IMR-90 (cell line): ENCODE measurements around the gene CXCR3. TPM values are rescaled to one million over a fixed set of nuclear protein-coding genes. Genes with fewer than 3 reads are reported as not detected.

Source experiments
- ATAC-seq: fragments of 200-7000 bp; cut with Tn5 transposase; 2 replicates; pipeline ENCODE4 v1.9.1; 2020; ENCODE audit warnings: low read depth, mild to moderate bottlenecking, moderate library complexity
- BruUV-seq: library from RNA; stranded (reverse); fragments of 400-500 nt; replicated peaks from 2 replicates; lab custom pipeline; 2021; lab: Mats Ljungman, UMichigan
- CTCF ChIA-PET: fragments of 300-600 bp; formaldehyde crosslinking; extraction: SDS; loops from one replicate; lab custom pipeline; 2021; ENCODE audit warnings: antibody characterized with exemption; lab: Yijun Ruan, JAX
- POLR2A ChIA-PET: fragments of 300-600 bp; sonication (Branson Sonifier 250); formaldehyde crosslinking; loops from one replicate; lab custom pipeline; 2022; ENCODE audit warnings: antibody characterized with exemption; ENCODE audit not compliant: unreplicated experiment; lab: Charles Lee
- DNase-seq: peaks from one replicate; pipeline ENCODE4 v3.0.0; 2013
- H2AFZ ChIP-seq: replicated peaks from 2 replicates; pipeline ENCODE3; 2013; ENCODE audit warnings: low read length, mild to moderate bottlenecking; ENCODE audit not compliant: poor library complexity
- H2AK5ac ChIP-seq: 2 replicates; pipeline ENCODE4 v1.6.1; 2013; ENCODE audit warnings: low read depth, low read length, inconsistent platforms
- H2AK9ac ChIP-seq: replicated peaks from 2 replicates; pipeline ENCODE3; 2013; ENCODE audit warnings: mild to moderate bottlenecking, low read depth, low read length, moderate library complexity; ENCODE audit not compliant: poor library complexity
- H2BK120ac ChIP-seq: 2 replicates; pipeline ENCODE4 v1.6.1; 2013; ENCODE audit warnings: low read depth, low read length, inconsistent platforms
- H2BK15ac ChIP-seq: 3 replicates; pipeline ENCODE4 v1.6.1; 2013; ENCODE audit warnings: low read depth, low read length, inconsistent platforms
- H2BK20ac ChIP-seq: 2 replicates; pipeline ENCODE4 v1.6.1; 2013; ENCODE audit warnings: low read depth, mild to moderate bottlenecking, inconsistent platforms, low read length, moderate library complexity
- H2BK5ac ChIP-seq: 2 replicates; pipeline ENCODE4 v1.6.1; 2013; ENCODE audit warnings: mild to moderate bottlenecking, low read depth, low read length, inconsistent platforms; ENCODE audit not compliant: poor library complexity, severe bottlenecking
- H3K14ac ChIP-seq: replicated peaks from 2 replicates; pipeline ENCODE4 v1.6.1; 2013; ENCODE audit warnings: low read depth, low read length, inconsistent platforms
- H3K18ac ChIP-seq: 2 replicates; pipeline ENCODE4 v1.6.1; 2013; ENCODE audit warnings: low read depth, low read length, control low read depth
- H3K23ac ChIP-seq: 2 replicates; pipeline ENCODE4 v1.6.1; 2013; ENCODE audit warnings: low read depth, low read length, inconsistent platforms
- H3K27ac ChIP-seq: 2 replicates; pipeline ENCODE4 v1.5.1; 2013; ENCODE audit warnings: mild to moderate bottlenecking, control low read depth, low read length; ENCODE audit not compliant: insufficient read depth
- H3K27me3 ChIP-seq: 2 replicates; pipeline ENCODE4 v1.6.1; 2013; ENCODE audit warnings: low read length; ENCODE audit not compliant: control insufficient read depth, insufficient read depth
- H3K36me3 ChIP-seq: 2 replicates; pipeline ENCODE4 v1.6.1; 2013; ENCODE audit warnings: low read length, mixed read lengths; ENCODE audit not compliant: control insufficient read depth, insufficient read depth
- H3K4ac ChIP-seq: 2 replicates; pipeline ENCODE4 v1.6.1; 2013; ENCODE audit warnings: low read depth, low read length, inconsistent platforms
- H3K4me1 ChIP-seq: 2 replicates; pipeline ENCODE4 v1.6.1; 2013; ENCODE audit warnings: low read length, mixed read lengths; ENCODE audit not compliant: control insufficient read depth, insufficient read depth
- H3K4me2 ChIP-seq: 2 replicates; pipeline ENCODE4 v1.6.1; 2013; ENCODE audit warnings: low read depth, mild to moderate bottlenecking, control low read depth, low read length, moderate library complexity
- H3K4me3 ChIP-seq: 2 replicates; pipeline ENCODE4 v1.5.1; 2013; ENCODE audit warnings: low read depth, mild to moderate bottlenecking, control low read depth, low read length, moderate library complexity; ENCODE audit not compliant: insufficient read depth
- H3K56ac ChIP-seq: 2 replicates; pipeline ENCODE4 v1.6.1; 2013; ENCODE audit warnings: low read length, inconsistent platforms; ENCODE audit not compliant: insufficient read depth; ENCODE audit errors: extremely low read depth
- H3K79me1 ChIP-seq, 2 experiments: 2 replicates each; pipeline ENCODE4 v1.6.1; 2013; ENCODE audit warnings: low read length in 2 of 2, inconsistent platforms in 1 of 2, low read depth in 1 of 2
- H3K9ac ChIP-seq: 2 replicates; pipeline ENCODE4 v1.6.1; 2013; ENCODE audit warnings: low read depth, low read length, control low read depth
- H3K9me1 ChIP-seq: 2 replicates; pipeline ENCODE4 v1.6.1; 2013; ENCODE audit warnings: low read length, inconsistent platforms; ENCODE audit not compliant: insufficient read depth
- H3K9me3 ChIP-seq: 2 replicates; pipeline ENCODE4 v1.6.1; 2013; ENCODE audit warnings: low read length; ENCODE audit not compliant: control insufficient read depth, insufficient read depth
- H4K20me1 ChIP-seq: 2 replicates; pipeline ENCODE4 v1.6.1; 2013; ENCODE audit warnings: low read length, inconsistent platforms; ENCODE audit not compliant: insufficient read depth
- H4K5ac ChIP-seq: 2 replicates; pipeline ENCODE4 v1.6.1; 2013; ENCODE audit warnings: mild to moderate bottlenecking, low read depth, low read length, control low read depth
- H4K8ac ChIP-seq, 2 experiments: 2 replicates each; pipeline ENCODE4 v1.6.1; 2013; ENCODE audit warnings: low read depth in 2 of 2, low read length in 2 of 2, control low read depth in 1 of 2, inconsistent platforms in 1 of 2
- H4K91ac ChIP-seq: 2 replicates; pipeline ENCODE4 v1.6.1; 2013; ENCODE audit warnings: low read depth, low read length, inconsistent platforms; ENCODE audit not compliant: insufficient read depth
- BHLHE40 ChIP-seq: fragments of 150-350 bp; IDR thresholded peaks from 2 replicates; pipeline ENCODE4 v1.6.1; 2016; ENCODE audit warnings: mild to moderate bottlenecking, low read depth, low read length
- CEBPB ChIP-seq: IDR thresholded peaks from 2 replicates; pipeline ENCODE4 v1.6.1; 2012; ENCODE audit warnings: low read depth, low read length, improper control_type of control experiment
- CHD1 ChIP-seq: IDR thresholded peaks from 2 replicates; pipeline ENCODE4 v1.6.1; 2012; ENCODE audit warnings: low read depth, low read length, improper control_type of control experiment
- MAFK ChIP-seq: IDR thresholded peaks from 2 replicates; pipeline ENCODE4 v1.6.1; 2012; ENCODE audit warnings: low read depth, low read length, improper control_type of control experiment
- NFE2L2 ChIP-seq: fragments of 150-350 bp; IDR thresholded peaks from 2 replicates; pipeline ENCODE4 v1.6.1; 2016; ENCODE audit warnings: low read depth, mild to moderate bottlenecking, low read length
- RFX5 ChIP-seq: IDR thresholded peaks from 2 replicates; pipeline ENCODE4 v1.8.0; 2012; ENCODE audit warnings: low read depth, mild to moderate bottlenecking, low read length, moderate library complexity
- SMC3 ChIP-seq: fragments of 150-350 bp; IDR thresholded peaks from 2 replicates; pipeline ENCODE4 v1.6.1; 2016; ENCODE audit warnings: low read depth, mild to moderate bottlenecking, antibody characterized with exemption, low read length, moderate library complexity
- WGBS, 2 experiments: methylation state at CpG; one replicate each; pipeline versions ENCODE4 v1.1.5 to v1.1.7; 2013; ENCODE audit warnings: missing lambda C conversion rate in 2 of 2; ENCODE audit not compliant: insufficient read length in 1 of 2; ENCODE audit errors: extremely low coverage in 2 of 2; 5-methylcytosine and 5-hydroxymethylcytosine counted together
- dilution Hi-C: fragments of 300-500 bp; cut with HindIII; formaldehyde crosslinking; loops from one replicate; pipeline ENCODE4 v1.14.3; 2018; ENCODE audit warnings: low sequenced_read_pairs; ENCODE audit not compliant: unreplicated experiment
- in situ Hi-C: fragments of 300-500 bp; cut with MboI; formaldehyde crosslinking; loops from 3 replicates; pipeline ENCODE4 v1.14.3; 2019; ENCODE audit warnings: low sequenced_read_pairs, inconsistent platforms, mixed read lengths
- intact Hi-C: fragments of 100-400 bp; cut with micrococcal nuclease; formaldehyde crosslinking; loops from 2 replicates; pipeline ENCODE4 v1.10.0; 2022
- polyA plus RNA-seq, 3 experiments: library from polyadenylated mRNA; depleted of rRNA; stranded (reverse); fragments of >200 nt; gene quantifications; 2 replicates each; pipeline ENCODE4 v1.2.3, GENCODE V29; 2012; ENCODE audit warnings: low replicate concordance in 1 of 3
- total RNA-seq: library from RNA; depleted of rRNA; stranded (reverse); fragments of >200 nt; gene quantifications from 2 replicates; pipeline ENCODE4 v1.2.3, GENCODE V29; 2012
- TF ChIP-seq, protein P1 (sequence below): conservative IDR thresholded peaks from 2 replicates; pipeline ENCODE4 v1.5.1; 2012; ENCODE audit warnings: mild to moderate bottlenecking, low read depth, low read length, improper control_type of control experiment
- TF ChIP-seq, protein P2 (sequence below): fragments of 150-350 bp; IDR thresholded peaks from 2 replicates; pipeline ENCODE4 v1.6.1; 2016; ENCODE audit warnings: low read depth, mild to moderate bottlenecking, low read length, moderate library complexity, borderline replicate concordance
- TF ChIP-seq, protein P3 (sequence below): fragments of 150-350 bp; IDR thresholded peaks from 2 replicates; pipeline ENCODE4 v1.6.1; 2017; ENCODE audit warnings: mild to moderate bottlenecking, antibody characterized with exemption, low read length, low read depth

CXCR3 gene
- total and polyA plus RNA-seq, 2 of the 4 experiments (the other 2 are of a cell fraction): not detected

DNA sequence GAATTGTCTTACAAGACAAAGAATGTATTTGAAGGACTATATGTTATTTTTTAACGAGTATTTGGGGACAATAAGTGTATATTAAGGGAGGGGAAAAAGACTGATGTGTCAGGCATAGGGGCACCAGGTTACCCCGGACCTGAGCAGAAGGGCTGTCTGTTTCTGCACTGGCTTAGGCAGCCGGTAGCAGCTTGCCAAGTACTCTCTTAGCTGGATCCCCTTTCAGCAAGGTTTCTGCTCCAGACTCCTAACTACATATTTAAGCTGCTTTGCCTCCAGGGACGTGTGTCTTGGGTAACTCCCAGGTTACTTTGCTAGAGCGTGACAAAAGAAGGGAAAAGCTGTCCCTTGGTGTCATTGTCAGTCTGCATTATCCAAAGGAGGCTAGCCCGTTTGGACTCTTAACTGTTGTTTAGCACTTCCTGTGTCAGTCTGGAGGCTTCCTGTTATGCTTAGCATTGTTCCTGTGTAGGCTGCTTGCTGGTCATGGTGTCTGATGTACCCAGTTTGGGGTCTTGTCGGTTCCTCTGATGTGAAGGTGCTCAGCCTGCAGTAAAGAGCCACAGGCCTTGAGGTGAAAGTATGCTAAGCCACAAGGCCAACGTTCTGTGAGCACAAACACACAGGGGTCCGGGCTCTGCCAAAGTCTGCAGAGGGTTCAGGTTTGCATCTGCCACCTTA lies 11.6 kb downstream of the CXCR3 start:
- H3K23ac ChIP-seq: no peak overlapping the region
- no peak overlapping the region for H3K4me3 ChIP-seq
- peaks cover 42% of the 10 kb centered on the region for H3K36me3 ChIP-seq
- no peak overlapping the region for H4K8ac ChIP-seq
- no peak overlapping the region for H3K4ac ChIP-seq
- intact Hi-C loops: no loop called here
- H3K4me2 ChIP-seq: no peak overlapping the region
- no TSS peak for BruUV-seq
- H3K79me1 ChIP-seq: no peaks in the 10 kb centered on the region
- H2BK20ac ChIP-seq: no peak overlapping the region
- ChIA-PET POLR2A (no interaction called here), CTCF (interaction anchor here (0.6 kb wide), 1 partner anchor 1215 kb away, joined by 3 read pairs; no protein-coding TSS in a partner anchor)
- dilution Hi-C loops: no loop called here
- H2AK5ac ChIP-seq: no peak overlapping the region
- H2AK9ac ChIP-seq: no peak overlapping the region
- no peaks in the 10 kb centered on the region for H4K20me1 ChIP-seq
- no peak overlapping the region for H4K91ac ChIP-seq
- DNase-seq (no peak), ATAC-seq (no peak)
- H2AFZ ChIP-seq: no peak overlapping the region
- H3K9me3 ChIP-seq: peaks cover 13% of the 10 kb centered on the region
- H2BK5ac ChIP-seq: no peak overlapping the region
- peaks cover 4% of the 10 kb centered on the region for H3K27me3 ChIP-seq
- no peak overlapping the region for H3K27ac ChIP-seq
- no peak overlapping the region for H3K56ac ChIP-seq
- no peak overlapping the region for H2BK120ac ChIP-seq
- H3K14ac ChIP-seq: no peak overlapping the region
- 90 to 100% methylated on average over 1 to 2 of the region's 9 CpGs for WGBS, 2 experiments
- no peaks in the 10 kb centered on the region for H3K4me1 ChIP-seq
- H2BK15ac ChIP-seq: no peak overlapping the region
- no peak overlapping the region for H3K18ac ChIP-seq
- in situ Hi-C loops: no loop called here
- no peaks in the 10 kb centered on the region for H3K9me1 ChIP-seq
- TF ChIP-seq NFE2L2 (no peak), CEBPB (no peak), BHLHE40 (no peak), CHD1 (no peak), SMC3 (no peak), MAFK (no peak), RFX5 (no peak)
- TF ChIP-seq, protein P1, sequence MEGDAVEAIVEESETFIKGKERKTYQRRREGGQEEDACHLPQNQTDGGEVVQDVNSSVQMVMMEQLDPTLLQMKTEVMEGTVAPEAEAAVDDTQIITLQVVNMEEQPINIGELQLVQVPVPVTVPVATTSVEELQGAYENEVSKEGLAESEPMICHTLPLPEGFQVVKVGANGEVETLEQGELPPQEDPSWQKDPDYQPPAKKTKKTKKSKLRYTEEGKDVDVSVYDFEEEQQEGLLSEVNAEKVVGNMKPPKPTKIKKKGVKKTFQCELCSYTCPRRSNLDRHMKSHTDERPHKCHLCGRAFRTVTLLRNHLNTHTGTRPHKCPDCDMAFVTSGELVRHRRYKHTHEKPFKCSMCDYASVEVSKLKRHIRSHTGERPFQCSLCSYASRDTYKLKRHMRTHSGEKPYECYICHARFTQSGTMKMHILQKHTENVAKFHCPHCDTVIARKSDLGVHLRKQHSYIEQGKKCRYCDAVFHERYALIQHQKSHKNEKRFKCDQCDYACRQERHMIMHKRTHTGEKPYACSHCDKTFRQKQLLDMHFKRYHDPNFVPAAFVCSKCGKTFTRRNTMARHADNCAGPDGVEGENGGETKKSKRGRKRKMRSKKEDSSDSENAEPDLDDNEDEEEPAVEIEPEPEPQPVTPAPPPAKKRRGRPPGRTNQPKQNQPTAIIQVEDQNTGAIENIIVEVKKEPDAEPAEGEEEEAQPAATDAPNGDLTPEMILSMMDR: no peak
- TF ChIP-seq, protein P2, sequence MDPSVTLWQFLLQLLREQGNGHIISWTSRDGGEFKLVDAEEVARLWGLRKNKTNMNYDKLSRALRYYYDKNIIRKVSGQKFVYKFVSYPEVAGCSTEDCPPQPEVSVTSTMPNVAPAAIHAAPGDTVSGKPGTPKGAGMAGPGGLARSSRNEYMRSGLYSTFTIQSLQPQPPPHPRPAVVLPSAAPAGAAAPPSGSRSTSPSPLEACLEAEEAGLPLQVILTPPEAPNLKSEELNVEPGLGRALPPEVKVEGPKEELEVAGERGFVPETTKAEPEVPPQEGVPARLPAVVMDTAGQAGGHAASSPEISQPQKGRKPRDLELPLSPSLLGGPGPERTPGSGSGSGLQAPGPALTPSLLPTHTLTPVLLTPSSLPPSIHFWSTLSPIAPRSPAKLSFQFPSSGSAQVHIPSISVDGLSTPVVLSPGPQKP: no peak
- TF ChIP-seq, protein P3, sequence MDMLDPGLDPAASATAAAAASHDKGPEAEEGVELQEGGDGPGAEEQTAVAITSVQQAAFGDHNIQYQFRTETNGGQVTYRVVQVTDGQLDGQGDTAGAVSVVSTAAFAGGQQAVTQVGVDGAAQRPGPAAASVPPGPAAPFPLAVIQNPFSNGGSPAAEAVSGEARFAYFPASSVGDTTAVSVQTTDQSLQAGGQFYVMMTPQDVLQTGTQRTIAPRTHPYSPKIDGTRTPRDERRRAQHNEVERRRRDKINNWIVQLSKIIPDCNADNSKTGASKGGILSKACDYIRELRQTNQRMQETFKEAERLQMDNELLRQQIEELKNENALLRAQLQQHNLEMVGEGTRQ: no peak
- no peak overlapping the region for H4K5ac ChIP-seq
- H3K9ac ChIP-seq: no peak overlapping the region
